SK-N-SH treated with all-trans-retinoic acid at 6 μM for 48 hours (cell line): ENCODE data around the gene MRPL11.

Source experiments
- ATAC-seq: fragments of 200-7000 bp; cut with Tn5 transposase; 3 replicates; pipeline ENCODE4 v1.9.1; 2020; ENCODE audit warnings: mild to moderate bottlenecking, moderate library complexity
- ARNTL ChIP-seq: fragments of 450-650 bp; formaldehyde crosslinking; IDR thresholded peaks from 2 replicates; pipeline ENCODE4 v1.5.0; 2020; ENCODE audit warnings: low read depth, mild to moderate bottlenecking, moderate library complexity, borderline replicate concordance
- BACH2 ChIP-seq: fragments of 250-450 bp; sonication (Bioruptor Pico); IDR thresholded peaks from 2 replicates; pipeline ENCODE4 v1.9.0; 2021; ENCODE audit warnings: mild to moderate bottlenecking, borderline replicate concordance
- CSDC2 ChIP-seq: fragments of 250-450 bp; sonication (Bioruptor Pico); IDR thresholded peaks from 2 replicates; pipeline ENCODE4 v1.5.0; 2020; ENCODE audit warnings: mild to moderate bottlenecking, moderate library complexity
- ESRRG ChIP-seq: fragments of 250-450 bp; sonication (Bioruptor Pico); IDR thresholded peaks from 2 replicates; pipeline ENCODE4 v1.6.1; 2021; ENCODE audit warnings: mild to moderate bottlenecking
- ISL1 ChIP-seq: fragments of 250-450 bp; sonication (Bioruptor Pico); IDR thresholded peaks from 2 replicates; pipeline ENCODE4 v2.1.2; 2022; ENCODE audit warnings: mild to moderate bottlenecking, moderate library complexity
- OSR1 ChIP-seq: fragments of 250-450 bp; sonication (Bioruptor Pico); IDR thresholded peaks from 2 replicates; pipeline ENCODE4 v1.8.0; 2022; ENCODE audit warnings: moderate library complexity, mild to moderate bottlenecking, inconsistent platforms
- PPARA ChIP-seq: fragments of 250-450 bp; sonication (Bioruptor Pico); IDR thresholded peaks from 2 replicates; pipeline ENCODE4 v1.5.0; 2020; ENCODE audit warnings: mild to moderate bottlenecking, borderline replicate concordance
- RARB ChIP-seq: fragments of 250-450 bp; sonication (Bioruptor Pico); IDR thresholded peaks from 2 replicates; pipeline ENCODE4 v1.8.0; 2021; ENCODE audit warnings: mild to moderate bottlenecking, moderate library complexity
- SNAI2 ChIP-seq: fragments of 250-450 bp; sonication (Bioruptor Pico); IDR thresholded peaks from 2 replicates; pipeline ENCODE4 v1.5.0; 2020; ENCODE audit warnings: mild to moderate bottlenecking, moderate library complexity
- TCF4 ChIP-seq: fragments of 250-450 bp; sonication (Bioruptor Pico); IDR thresholded peaks from 2 replicates; pipeline ENCODE4 v1.8.0; 2021; ENCODE audit warnings: mild to moderate bottlenecking, moderate library complexity, borderline replicate concordance
- TOX ChIP-seq: fragments of 250-450 bp; sonication (Bioruptor Pico); IDR thresholded peaks from 2 replicates; pipeline ENCODE4 v1.8.0; 2021; ENCODE audit warnings: mild to moderate bottlenecking, moderate library complexity, borderline replicate concordance
- ZFP3 ChIP-seq: fragments of 250-450 bp; sonication (Bioruptor Pico); IDR thresholded peaks from 2 replicates; pipeline ENCODE4 v1.5.0; 2020; ENCODE audit warnings: mild to moderate bottlenecking, moderate library complexity
- ZFP30 ChIP-seq: fragments of 450-650 bp; formaldehyde crosslinking; IDR thresholded peaks from 2 replicates; pipeline ENCODE4 v1.5.0; 2022; ENCODE audit warnings: mild to moderate bottlenecking, moderate library complexity
- ZNF565 ChIP-seq: fragments of 450-650 bp; formaldehyde crosslinking; conservative IDR thresholded peaks from 2 replicates; pipeline ENCODE4 v1.5.0; 2020; ENCODE audit warnings: low read depth, mild to moderate bottlenecking, moderate library complexity
- ZNF70 ChIP-seq: fragments of 450-650 bp; formaldehyde crosslinking; IDR thresholded peaks from 2 replicates; pipeline ENCODE4 v1.5.0; 2020; ENCODE audit warnings: mild to moderate bottlenecking, moderate library complexity
- ZNF8 ChIP-seq: fragments of 450-650 bp; formaldehyde crosslinking; IDR thresholded peaks from 2 replicates; pipeline ENCODE4 v1.5.0; 2020; ENCODE audit warnings: mild to moderate bottlenecking, moderate library complexity
- TF ChIP-seq, protein P1 (sequence below): fragments of 250-450 bp; sonication (Bioruptor Pico); IDR thresholded peaks from 2 replicates; pipeline ENCODE4 v1.5.1; 2020; ENCODE audit warnings: low read depth, mild to moderate bottlenecking, moderate library complexity
- TF ChIP-seq, protein P2 (sequence below): fragments of 250-450 bp; sonication (Bioruptor Pico); IDR thresholded peaks from 2 replicates; pipeline ENCODE4 v1.8.0; 2020; ENCODE audit warnings: mild to moderate bottlenecking, moderate library complexity, borderline replicate concordance
- TF ChIP-seq, protein P3 (sequence below): fragments of 250-450 bp; sonication (Bioruptor Pico); IDR thresholded peaks from 2 replicates; pipeline ENCODE4 v1.5.0; 2020; ENCODE audit warnings: mild to moderate bottlenecking, moderate library complexity
- TF ChIP-seq, protein P4 (sequence below): fragments of 250-450 bp; sonication (Bioruptor Pico); IDR thresholded peaks from 2 replicates; pipeline ENCODE4 v1.8.0; 2021; ENCODE audit warnings: low read depth, mild to moderate bottlenecking, moderate library complexity, borderline replicate concordance
- TF ChIP-seq, protein P5 (sequence below): fragments of 250-450 bp; sonication (Bioruptor Pico); IDR thresholded peaks from 2 replicates; pipeline ENCODE4 v1.5.1; 2021; ENCODE audit warnings: mild to moderate bottlenecking, moderate library complexity

MRPL11 gene

DNA sequence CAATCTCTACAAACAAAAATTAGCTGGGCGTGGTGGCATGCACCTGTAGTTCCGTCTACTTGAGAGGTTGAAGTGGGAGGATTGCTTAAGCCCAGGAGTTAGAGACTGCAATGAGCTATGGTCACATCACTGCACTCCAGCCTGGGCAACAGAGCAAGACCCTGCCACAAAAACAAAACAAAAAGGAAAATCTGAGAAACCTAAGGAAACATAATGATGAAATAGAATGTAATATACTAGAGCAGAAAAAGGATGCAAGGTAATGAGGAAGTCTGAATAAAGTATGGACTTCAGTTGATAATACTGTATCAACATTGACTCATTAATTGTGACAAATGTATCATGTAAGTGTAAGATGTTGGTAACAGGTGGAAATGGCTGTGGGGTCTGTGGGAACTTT is 9.7 kb downstream of the MRPL11 start:
- TF ChIP-seq TOX (CRISPR knock-in tag) = no peak
- TF ChIP-seq, protein P1, sequence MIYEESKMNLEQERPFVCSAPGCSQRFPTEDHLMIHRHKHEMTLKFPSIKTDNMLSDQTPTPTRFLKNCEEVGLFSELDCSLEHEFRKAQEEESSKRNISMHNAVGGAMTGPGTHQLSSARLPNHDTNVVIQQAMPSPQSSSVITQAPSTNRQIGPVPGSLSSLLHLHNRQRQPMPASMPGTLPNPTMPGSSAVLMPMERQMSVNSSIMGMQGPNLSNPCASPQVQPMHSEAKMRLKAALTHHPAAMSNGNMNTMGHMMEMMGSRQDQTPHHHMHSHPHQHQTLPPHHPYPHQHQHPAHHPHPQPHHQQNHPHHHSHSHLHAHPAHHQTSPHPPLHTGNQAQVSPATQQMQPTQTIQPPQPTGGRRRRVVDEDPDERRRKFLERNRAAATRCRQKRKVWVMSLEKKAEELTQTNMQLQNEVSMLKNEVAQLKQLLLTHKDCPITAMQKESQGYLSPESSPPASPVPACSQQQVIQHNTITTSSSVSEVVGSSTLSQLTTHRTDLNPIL = no peak
- TF ChIP-seq OSR1 = no peak
- no peak for TF ChIP-seq ZFP30
- TF ChIP-seq PPARA (CRISPR knock-in tag) = no peak
- TF ChIP-seq SNAI2 = no peak
- TF ChIP-seq, protein P2, sequence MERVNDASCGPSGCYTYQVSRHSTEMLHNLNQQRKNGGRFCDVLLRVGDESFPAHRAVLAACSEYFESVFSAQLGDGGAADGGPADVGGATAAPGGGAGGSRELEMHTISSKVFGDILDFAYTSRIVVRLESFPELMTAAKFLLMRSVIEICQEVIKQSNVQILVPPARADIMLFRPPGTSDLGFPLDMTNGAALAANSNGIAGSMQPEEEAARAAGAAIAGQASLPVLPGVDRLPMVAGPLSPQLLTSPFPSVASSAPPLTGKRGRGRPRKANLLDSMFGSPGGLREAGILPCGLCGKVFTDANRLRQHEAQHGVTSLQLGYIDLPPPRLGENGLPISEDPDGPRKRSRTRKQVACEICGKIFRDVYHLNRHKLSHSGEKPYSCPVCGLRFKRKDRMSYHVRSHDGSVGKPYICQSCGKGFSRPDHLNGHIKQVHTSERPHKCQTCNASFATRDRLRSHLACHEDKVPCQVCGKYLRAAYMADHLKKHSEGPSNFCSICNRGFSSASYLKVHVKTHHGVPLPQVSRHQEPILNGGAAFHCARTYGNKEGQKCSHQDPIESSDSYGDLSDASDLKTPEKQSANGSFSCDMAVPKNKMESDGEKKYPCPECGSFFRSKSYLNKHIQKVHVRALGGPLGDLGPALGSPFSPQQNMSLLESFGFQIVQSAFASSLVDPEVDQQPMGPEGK (CRISPR knock-in tag) = no peak
- TF ChIP-seq, protein P3, sequence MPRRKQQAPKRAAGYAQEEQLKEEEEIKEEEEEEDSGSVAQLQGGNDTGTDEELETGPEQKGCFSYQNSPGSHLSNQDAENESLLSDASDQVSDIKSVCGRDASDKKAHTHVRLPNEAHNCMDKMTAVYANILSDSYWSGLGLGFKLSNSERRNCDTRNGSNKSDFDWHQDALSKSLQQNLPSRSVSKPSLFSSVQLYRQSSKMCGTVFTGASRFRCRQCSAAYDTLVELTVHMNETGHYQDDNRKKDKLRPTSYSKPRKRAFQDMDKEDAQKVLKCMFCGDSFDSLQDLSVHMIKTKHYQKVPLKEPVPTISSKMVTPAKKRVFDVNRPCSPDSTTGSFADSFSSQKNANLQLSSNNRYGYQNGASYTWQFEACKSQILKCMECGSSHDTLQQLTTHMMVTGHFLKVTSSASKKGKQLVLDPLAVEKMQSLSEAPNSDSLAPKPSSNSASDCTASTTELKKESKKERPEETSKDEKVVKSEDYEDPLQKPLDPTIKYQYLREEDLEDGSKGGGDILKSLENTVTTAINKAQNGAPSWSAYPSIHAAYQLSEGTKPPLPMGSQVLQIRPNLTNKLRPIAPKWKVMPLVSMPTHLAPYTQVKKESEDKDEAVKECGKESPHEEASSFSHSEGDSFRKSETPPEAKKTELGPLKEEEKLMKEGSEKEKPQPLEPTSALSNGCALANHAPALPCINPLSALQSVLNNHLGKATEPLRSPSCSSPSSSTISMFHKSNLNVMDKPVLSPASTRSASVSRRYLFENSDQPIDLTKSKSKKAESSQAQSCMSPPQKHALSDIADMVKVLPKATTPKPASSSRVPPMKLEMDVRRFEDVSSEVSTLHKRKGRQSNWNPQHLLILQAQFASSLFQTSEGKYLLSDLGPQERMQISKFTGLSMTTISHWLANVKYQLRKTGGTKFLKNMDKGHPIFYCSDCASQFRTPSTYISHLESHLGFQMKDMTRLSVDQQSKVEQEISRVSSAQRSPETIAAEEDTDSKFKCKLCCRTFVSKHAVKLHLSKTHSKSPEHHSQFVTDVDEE (CRISPR knock-in tag) = no peak
- TF ChIP-seq CSDC2 (CRISPR knock-in tag) = no peak
- TF ChIP-seq ISL1 (CRISPR knock-in tag) = no peak
- no peak for TF ChIP-seq ZNF70 (CRISPR knock-in tag)
- TF ChIP-seq ARNTL (CRISPR knock-in tag) = no peak
- no peak for TF ChIP-seq TCF4 (CRISPR knock-in tag)
- TF ChIP-seq, protein P4, sequence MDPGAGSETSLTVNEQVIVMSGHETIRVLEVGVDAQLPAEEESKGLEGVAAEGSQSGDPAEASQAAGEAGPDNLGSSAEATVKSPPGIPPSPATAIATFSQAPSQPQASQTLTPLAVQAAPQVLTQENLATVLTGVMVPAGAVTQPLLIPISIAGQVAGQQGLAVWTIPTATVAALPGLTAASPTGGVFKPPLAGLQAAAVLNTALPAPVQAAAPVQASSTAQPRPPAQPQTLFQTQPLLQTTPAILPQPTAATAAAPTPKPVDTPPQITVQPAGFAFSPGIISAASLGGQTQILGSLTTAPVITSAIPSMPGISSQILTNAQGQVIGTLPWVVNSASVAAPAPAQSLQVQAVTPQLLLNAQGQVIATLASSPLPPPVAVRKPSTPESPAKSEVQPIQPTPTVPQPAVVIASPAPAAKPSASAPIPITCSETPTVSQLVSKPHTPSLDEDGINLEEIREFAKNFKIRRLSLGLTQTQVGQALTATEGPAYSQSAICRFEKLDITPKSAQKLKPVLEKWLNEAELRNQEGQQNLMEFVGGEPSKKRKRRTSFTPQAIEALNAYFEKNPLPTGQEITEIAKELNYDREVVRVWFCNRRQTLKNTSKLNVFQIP (CRISPR knock-in tag) = no peak
- ATAC-seq = no peak

DNA sequence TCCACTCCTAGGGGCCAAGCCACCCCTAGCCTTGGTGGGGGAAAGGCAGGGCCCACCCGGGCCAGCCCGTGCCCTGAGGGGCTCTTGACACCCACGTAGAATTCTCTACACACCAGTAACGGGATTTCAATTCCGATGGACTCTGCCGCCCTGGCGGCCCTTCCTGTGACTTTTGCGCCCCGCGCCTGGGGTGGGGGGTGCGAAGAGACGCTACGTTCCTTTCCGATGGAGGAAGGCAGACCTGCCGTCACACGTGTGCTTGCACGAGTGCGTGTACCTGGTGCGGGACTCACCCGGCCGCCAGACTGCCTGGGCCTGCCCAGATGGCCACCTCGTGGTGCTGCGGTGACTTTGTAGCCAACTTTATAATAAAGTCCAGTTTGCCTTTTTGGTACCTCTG is 12.3 kb downstream of the MRPL11 start:
- TF ChIP-seq ZNF70 (CRISPR knock-in tag) (no peak), TCF4 (CRISPR knock-in tag) (no peak), ARNTL (CRISPR knock-in tag) (no peak), CSDC2 (CRISPR knock-in tag) (no peak), ESRRG (no peak), BACH2 (CRISPR knock-in tag) (no peak), RARB (CRISPR knock-in tag) (no peak), ISL1 (CRISPR knock-in tag) (no peak), SNAI2 (no peak), ZNF8 (CRISPR knock-in tag) (no peak), PPARA (CRISPR knock-in tag) (no peak), ZNF565 (no peak), ZFP3 (CRISPR knock-in tag) (no peak)
- TF ChIP-seq, protein P3 (CRISPR knock-in tag) = no peak
- TF ChIP-seq, protein P5, sequence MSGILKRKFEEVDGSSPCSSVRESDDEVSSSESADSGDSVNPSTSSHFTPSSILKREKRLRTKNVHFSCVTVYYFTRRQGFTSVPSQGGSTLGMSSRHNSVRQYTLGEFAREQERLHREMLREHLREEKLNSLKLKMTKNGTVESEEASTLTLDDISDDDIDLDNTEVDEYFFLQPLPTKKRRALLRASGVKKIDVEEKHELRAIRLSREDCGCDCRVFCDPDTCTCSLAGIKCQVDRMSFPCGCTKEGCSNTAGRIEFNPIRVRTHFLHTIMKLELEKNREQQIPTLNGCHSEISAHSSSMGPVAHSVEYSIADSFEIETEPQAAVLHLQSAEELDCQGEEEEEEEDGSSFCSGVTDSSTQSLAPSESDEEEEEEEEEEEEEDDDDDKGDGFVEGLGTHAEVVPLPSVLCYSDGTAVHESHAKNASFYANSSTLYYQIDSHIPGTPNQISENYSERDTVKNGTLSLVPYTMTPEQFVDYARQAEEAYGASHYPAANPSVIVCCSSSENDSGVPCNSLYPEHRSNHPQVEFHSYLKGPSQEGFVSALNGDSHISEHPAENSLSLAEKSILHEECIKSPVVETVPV (CRISPR knock-in tag) = no peak
- TF ChIP-seq, all 23 proteins: peak for 0

More for the DNA sequence above, 12.3 kb downstream of the MRPL11 start:
- no peak for ATAC-seq
